Stimulated activated naive CD8-positive, alpha-beta T cell treated with anti-CD3 and anti-CD28 coated beads, Interleukin-15, amount 100 ng/mL, for 72 hours (primary cell): Measurements from ENCODE around the gene NXPH4.
A peak's percentile ranks its signal among the peaks of the same experiment; 100 is the strongest.

Experiments
- ATAC-seq: fragments of 150-1000 bp; cut with Tn5 transposase; 2 replicates; pipeline ENCODE4 v1.10.0; 2021; ENCODE audit warnings: mild to moderate bottlenecking, moderate library complexity
- DNase-seq, 2 donors: peaks; one replicate each; pipeline ENCODE4 v3.0.0; 2021 to 2022
- H3K27ac Mint-ChIP-seq, 2 donors: one replicate each; pipeline ENCODE4 v1.8.0; 2022; ENCODE audit warnings: mild to moderate bottlenecking in 2 of 2, mixed read lengths in 2 of 2, moderate library complexity in 2 of 2
- H3K27me3 Mint-ChIP-seq: one replicate; pipeline ENCODE4 v1.8.0; 2022; ENCODE audit warnings: mixed read lengths
- H3K4me1 Mint-ChIP-seq: one replicate; pipeline ENCODE4 v1.8.0; 2022; ENCODE audit warnings: mild to moderate bottlenecking, mixed read lengths
- H3K4me3 Mint-ChIP-seq, 2 donors: one replicate each; pipeline ENCODE4 v1.8.0; 2022; ENCODE audit warnings: mild to moderate bottlenecking in 2 of 2, mixed read lengths in 2 of 2, moderate library complexity in 1 of 2
- H3K9me3 Mint-ChIP-seq, 2 donors: one replicate each; pipeline ENCODE4 v1.8.0; 2022; ENCODE audit warnings: mixed read lengths in 2 of 2

The NXPH4 gene

DNA sequence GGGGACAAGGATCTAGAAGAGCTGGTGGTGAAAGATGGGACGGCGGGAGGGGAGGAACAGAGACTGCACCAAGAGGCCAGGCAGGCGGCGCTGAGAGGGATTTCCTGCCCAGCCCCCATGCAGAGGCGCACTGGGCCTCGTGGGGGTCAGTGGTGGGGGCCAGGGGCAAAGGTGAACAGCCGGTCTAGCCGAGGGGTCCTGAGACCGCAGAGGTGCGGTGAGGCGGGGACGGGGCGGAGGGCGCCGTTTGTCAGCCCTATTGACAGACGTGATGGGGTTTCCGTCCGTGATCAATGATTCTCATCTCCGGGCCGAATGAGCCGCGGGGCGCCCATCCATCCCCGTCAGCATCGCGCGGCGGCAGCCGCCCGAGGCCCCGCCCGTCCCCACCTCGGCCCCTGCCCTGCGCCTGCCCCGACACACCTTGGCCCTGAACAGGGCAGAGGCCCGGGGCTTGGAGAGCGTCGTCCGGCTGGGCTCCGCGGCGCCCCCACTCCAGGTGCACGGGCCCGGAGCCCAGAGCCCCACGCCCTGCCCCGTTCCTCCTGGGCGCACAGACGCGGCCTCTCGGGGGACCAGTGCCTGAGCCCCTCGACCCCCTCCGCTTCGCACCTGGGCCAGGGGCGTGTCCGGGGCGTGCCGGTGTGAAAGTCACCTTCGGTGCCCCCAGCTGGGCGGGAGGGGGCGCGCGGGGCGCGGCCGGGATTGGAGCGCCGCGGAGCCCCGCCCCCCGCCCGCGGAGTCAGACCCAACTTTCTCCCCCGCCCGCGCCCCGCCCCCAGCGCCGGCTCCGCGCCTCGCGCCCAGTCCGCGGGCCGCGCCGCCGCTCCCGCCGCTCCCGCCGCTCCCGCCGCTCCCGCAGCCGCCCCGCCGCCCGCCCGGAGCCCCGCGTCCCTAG lies at the start of gene NXPH4:
NXPH4 (plus strand) TSS at position 781 of the 898 bp plus-strand sequence. CDS start 176 bp downstream, outside the sequence.
- DNase-seq (peak; percentile 41 to 46), ATAC-seq (peak; percentile 41)
- Mint-ChIP-seq H3K4me1 (peaks cover 60% of the 10 kb centered on the region), H3K27ac (peak within 1 kb of the TSS in 1 of 2 donors; percentile 59), H3K4me3 (peak within 1 kb of the TSS; percentile 74 to 81), H3K9me3 (no peaks in the 10 kb centered on the region), H3K27me3 (peaks cover 77% of the 10 kb centered on the region)

DNA sequence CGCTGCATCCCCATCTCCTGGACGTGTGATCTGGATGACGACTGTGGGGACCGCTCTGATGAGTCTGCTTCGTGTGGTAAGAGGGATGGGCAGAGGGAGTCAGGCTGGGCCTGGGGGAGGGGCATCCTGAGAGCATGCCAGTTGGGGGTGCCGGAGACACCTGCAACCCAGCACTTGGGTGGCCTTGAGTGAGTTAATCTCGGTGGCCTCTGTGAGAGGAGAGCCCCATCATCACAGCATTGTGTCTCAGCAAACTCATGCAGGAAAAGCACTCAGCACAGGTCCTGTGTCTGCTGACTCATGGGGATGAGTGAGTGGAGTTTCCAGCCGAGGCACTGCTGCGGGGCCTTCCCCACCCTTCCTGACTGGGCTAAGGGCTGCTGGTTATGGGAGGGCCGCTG lies 49.6 kb upstream of the NXPH4 start:
- peak overlapping the region in 1 of 2 donors; percentile 85 for H3K27ac Mint-ChIP-seq
- DNase-seq (no peak), ATAC-seq (peak; percentile 75)
- no peaks in the 10 kb centered on the region for H3K27me3 Mint-ChIP-seq
- peaks cover 15% of the 10 kb centered on the region for H3K4me1 Mint-ChIP-seq
- H3K9me3 Mint-ChIP-seq = no peaks in the 10 kb centered on the region
- H3K4me3 Mint-ChIP-seq = no peak overlapping the region

DNA sequence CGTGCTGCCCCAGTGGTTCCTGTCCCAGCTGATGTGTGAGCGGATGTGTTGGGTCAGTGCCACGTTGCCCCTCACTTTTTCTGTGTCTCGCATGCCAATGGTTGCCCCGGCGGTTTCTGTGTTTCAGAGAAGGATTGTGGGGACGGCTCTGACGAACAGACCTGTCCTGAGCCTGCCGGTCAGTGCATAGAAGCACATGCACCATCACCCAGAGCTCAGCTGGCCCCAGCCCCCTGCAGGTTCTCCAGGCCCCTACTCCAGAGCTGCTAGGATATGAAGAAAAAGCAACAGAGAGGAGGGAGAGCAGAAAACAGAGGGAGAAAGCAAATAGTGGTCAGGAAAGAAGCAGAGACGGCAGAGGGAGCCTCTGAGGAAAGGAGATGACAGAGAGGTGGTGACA lies 48.5 kb upstream of the NXPH4 start:
- Mint-ChIP-seq H3K9me3 (no peaks in the 10 kb centered on the region), H3K27ac (no peak overlapping the region), H3K27me3 (no peaks in the 10 kb centered on the region), H3K4me3 (no peak overlapping the region), H3K4me1 (peaks cover 15% of the 10 kb centered on the region)
- DNase-seq = no peak
- ATAC-seq = no peak

DNA sequence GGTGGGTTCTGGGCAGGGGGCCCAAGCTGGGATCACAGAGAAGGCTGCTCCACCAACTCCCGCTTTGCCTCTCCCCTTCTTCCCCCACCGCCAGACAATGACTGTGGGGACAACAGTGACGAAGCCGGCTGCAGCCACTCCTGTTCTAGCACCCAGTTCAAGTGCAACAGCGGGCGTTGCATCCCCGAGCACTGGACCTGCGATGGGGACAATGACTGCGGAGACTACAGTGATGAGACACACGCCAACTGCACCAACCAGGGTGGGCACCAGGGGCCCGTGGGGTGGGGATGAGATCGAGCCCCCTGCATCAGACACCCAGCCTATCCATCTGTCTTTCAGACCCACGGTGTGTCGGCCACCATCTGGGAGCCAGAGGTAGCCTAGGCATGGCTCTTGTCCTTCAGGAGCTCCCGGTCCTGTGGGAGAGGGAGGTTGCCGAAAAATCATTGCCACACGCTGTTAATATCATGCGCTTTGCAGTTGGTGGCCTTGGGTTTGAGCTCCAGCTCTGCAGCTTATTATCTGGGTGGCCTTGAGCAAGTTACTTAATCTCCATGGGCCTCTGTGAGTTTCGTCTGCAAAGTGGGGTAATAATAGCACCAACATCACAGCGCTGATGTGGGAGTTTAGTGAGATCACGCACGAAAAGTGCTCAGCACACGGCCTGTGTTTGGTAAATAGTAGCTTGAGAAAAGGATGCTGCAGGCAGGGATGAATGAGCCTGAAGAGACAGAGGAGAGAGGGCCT lies 47.4 kb upstream of the NXPH4 start:
- Mint-ChIP-seq H3K4me3 (no peak overlapping the region), H3K27ac (no peak overlapping the region), H3K4me1 (peaks cover 15% of the 10 kb centered on the region), H3K27me3 (no peaks in the 10 kb centered on the region), H3K9me3 (no peaks in the 10 kb centered on the region)
- DNase-seq = no peak
- no peak for ATAC-seq

DNA sequence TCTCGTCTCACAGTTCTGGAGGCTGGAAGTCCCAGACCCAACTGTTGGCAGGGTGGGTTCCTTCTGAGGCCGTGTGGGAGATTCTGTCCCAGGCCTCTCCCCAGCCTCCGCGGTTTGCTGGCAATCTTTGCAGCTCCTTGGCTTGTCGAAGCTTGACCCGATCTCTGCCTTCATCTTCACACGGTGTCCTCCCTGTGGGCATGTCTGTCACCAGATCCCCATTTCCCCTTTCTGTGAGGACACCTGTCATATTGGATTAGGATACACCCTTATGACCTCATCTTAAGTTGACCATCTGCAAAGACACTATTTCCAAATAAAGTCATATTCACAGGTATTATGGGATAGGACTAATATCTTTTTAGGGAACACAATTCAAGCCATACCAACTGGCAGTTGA lies 46.6 kb upstream of the NXPH4 start:
- H3K9me3 Mint-ChIP-seq = no peaks in the 10 kb centered on the region
- DNase-seq (no peak), ATAC-seq (no peak)
- H3K4me3 Mint-ChIP-seq = no peak overlapping the region
- H3K27ac Mint-ChIP-seq = peak overlapping the region; percentile 45 to 54
- H3K27me3 Mint-ChIP-seq = no peaks in the 10 kb centered on the region
- H3K4me1 Mint-ChIP-seq = peaks cover 15% of the 10 kb centered on the region

DNA sequence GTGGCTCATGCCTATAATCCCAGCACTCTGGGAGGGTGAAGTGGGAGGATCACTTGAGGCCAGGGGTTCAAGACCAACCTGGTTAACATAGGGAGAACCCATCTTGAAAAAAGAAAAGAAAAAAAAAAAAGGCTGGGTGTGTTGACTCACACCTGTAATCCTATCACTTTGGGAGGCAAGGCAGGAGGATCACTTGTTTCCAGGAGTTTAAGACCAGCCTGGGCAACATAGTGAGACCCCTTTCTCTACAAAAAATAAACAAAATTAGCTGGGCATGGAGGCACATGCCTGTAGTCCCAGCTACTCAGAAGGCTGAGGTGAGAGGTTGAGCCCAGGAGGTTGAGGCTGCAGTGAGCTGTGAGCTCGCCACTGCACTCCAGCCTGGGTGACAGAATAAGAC lies 46.2 kb upstream of the NXPH4 start:
- ATAC-seq (no peak), DNase-seq (no peak)
- Mint-ChIP-seq H3K27me3 (no peaks in the 10 kb centered on the region), H3K9me3 (no peaks in the 10 kb centered on the region), H3K4me3 (no peak overlapping the region), H3K4me1 (peaks cover 15% of the 10 kb centered on the region), H3K27ac (peak overlapping the region in 1 of 2 donors; percentile 54)

DNA sequence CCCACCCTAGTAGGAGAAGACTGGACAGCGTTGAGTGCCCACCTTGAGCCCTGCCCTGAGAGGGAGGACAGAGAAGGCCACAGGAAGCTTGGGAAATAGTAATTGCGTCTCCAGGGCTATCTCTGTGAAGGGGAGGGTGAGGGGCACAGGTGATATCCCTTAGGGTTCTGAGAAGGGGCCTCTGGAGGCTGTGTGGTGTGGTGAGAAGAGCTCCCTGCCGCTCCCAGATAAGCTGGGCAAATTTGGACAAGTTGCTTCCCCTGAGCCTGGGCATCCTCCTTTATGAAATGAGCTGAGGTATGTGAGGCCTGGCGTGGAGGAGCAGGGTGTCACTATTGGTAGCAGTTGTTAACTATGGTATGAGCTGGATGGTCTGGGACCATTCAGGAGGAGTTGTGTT lies 45.7 kb upstream of the NXPH4 start:
- H3K4me3 Mint-ChIP-seq = no peak overlapping the region

DNA sequence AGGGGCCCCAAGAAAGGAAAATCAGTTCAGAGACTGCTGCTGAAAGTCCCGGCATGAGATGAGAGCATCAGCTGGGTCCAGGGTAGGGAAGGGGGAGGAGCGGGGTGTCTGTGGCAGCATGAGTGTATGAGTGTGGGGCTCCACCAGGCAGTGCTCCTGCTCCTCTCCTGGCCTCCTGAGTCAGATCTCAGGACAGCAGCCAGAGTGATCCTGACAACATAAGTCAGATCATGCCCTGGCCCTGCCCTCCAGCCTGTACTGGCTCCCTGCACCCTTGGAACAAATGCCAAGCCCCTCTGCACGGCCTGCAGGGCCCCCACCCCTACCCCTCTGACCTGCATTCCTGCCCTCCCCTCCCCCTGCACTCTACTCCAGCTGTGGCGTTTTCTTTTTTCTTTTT lies 44.9 kb upstream of the NXPH4 start:
- Mint-ChIP-seq H3K9me3 (no peaks in the 10 kb centered on the region), H3K27me3 (no peaks in the 10 kb centered on the region), H3K4me3 (no peak overlapping the region), H3K4me1 (peaks cover 10% of the 10 kb centered on the region), H3K27ac (no peak overlapping the region)
- DNase-seq (no peak), ATAC-seq (no peak)

More for the DNA sequence above, 45.7 kb upstream of the NXPH4 start:
- no peak for DNase-seq
- H3K27me3 Mint-ChIP-seq = no peaks in the 10 kb centered on the region
- no peaks in the 10 kb centered on the region for H3K9me3 Mint-ChIP-seq
- no peak for ATAC-seq
- H3K4me1 Mint-ChIP-seq = peaks cover 15% of the 10 kb centered on the region
- no peak overlapping the region for H3K27ac Mint-ChIP-seq

DNA sequence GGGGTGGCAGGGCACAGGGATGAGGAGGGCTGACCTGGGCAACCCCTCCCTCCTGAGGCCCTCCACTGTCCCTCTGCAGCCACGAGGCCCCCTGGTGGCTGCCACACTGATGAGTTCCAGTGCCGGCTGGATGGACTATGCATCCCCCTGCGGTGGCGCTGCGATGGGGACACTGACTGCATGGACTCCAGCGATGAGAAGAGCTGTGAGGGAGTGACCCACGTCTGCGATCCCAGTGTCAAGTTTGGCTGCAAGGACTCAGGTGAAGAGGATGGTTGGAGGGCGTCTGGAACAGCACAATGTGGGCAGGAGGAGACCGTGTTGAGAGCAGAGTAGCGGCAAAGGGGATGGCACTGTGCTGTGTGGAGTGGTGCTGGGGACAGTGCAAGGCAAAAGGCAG lies 43.5 kb upstream of the NXPH4 start:
- no peaks in the 10 kb centered on the region for H3K9me3 Mint-ChIP-seq
- DNase-seq (no peak), ATAC-seq (peak; percentile 59)
- no peaks in the 10 kb centered on the region for H3K27me3 Mint-ChIP-seq
- no peaks in the 10 kb centered on the region for H3K4me1 Mint-ChIP-seq
- H3K27ac Mint-ChIP-seq = no peak overlapping the region
- no peak overlapping the region for H3K4me3 Mint-ChIP-seq

DNA sequence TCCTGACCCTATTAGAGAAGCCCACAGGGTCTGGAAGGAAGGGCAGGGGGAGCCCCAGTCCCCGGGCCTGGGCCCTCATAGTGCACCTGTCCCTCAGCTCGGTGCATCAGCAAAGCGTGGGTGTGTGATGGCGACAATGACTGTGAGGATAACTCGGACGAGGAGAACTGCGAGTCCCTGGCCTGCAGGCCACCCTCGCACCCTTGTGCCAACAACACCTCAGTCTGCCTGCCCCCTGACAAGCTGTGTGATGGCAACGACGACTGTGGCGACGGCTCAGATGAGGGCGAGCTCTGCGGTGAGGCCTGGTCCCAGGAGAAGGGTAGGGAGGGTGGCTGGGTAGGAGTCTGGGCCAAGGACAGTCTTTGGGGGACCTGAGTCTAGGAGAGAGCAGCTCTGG lies 42.9 kb upstream of the NXPH4 start:
- DNase-seq (no peak), ATAC-seq (no peak)
- H3K9me3 Mint-ChIP-seq = no peaks in the 10 kb centered on the region
- no peaks in the 10 kb centered on the region for H3K4me1 Mint-ChIP-seq
- H3K27ac Mint-ChIP-seq = no peak overlapping the region
- no peaks in the 10 kb centered on the region for H3K27me3 Mint-ChIP-seq
- H3K4me3 Mint-ChIP-seq = no peak overlapping the region

DNA sequence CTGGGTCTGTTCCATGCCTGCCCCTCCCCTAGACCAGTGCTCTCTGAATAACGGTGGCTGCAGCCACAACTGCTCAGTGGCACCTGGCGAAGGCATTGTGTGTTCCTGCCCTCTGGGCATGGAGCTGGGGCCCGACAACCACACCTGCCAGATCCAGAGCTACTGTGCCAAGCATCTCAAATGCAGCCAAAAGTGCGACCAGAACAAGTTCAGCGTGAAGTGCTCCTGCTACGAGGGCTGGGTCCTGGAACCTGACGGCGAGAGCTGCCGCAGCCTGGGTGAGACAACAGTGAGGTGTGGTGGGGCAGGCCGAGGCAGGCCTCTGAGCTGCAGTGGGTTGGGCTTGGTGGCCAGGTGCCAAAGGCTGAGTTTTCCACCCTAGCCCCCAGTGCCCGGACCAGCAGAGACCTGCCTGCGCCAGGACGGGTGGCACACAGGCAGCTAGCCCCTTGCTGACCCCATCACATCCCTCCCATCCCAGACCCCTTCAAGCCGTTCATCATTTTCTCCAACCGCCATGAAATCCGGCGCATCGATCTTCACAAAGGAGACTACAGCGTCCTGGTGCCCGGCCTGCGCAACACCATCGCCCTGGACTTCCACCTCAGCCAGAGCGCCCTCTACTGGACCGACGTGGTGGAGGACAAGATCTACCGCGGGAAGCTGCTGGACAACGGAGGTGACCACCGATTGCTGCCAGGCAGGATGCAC lies 41.0 kb upstream of the NXPH4 start:
- H3K9me3 Mint-ChIP-seq = no peaks in the 10 kb centered on the region
- H3K4me3 Mint-ChIP-seq = no peak overlapping the region
- no peaks in the 10 kb centered on the region for H3K27me3 Mint-ChIP-seq
- DNase-seq (peak; percentile 36 to 41), ATAC-seq (no peak)
- H3K27ac Mint-ChIP-seq = no peak overlapping the region
- H3K4me1 Mint-ChIP-seq = no peaks in the 10 kb centered on the region

DNA sequence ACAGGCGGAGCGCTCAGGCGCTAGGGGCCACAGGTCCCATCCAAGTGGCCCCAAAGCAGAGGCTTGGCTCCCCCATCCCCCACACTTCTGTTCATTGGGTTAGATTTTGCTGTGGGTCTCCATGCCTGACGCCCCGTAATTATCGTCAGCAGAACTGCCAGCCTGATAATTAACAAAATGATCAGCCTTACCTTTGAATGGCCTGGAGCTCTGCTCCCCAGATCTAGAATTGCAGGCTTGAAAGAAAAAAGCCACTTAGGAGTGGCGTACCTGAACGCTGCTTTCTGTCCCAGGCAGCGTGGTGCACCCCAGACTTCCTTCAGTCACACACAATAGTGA lies 40.5 kb upstream of the NXPH4 start:
- H3K9me3 Mint-ChIP-seq = no peaks in the 10 kb centered on the region
- ATAC-seq (no peak), DNase-seq (no peak)
- no peaks in the 10 kb centered on the region for H3K27me3 Mint-ChIP-seq
- H3K27ac Mint-ChIP-seq = no peak overlapping the region
- no peaks in the 10 kb centered on the region for H3K4me1 Mint-ChIP-seq
- no peak overlapping the region for H3K4me3 Mint-ChIP-seq

DNA sequence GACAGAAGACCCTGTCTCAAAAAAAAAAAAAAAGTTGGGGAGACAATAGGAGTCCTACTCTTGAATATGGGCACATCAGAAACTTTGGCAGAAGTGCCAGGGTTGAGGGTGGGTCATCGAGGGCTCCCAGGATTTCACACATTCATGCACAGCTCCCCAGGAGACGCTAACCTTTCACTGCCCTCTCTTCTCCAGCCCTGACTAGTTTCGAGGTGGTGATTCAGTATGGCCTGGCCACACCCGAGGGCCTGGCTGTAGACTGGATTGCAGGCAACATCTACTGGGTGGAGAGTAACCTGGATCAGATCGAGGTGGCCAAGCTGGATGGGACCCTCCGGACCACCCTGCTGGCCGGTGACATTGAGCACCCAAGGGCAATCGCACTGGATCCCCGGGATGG lies 39.7 kb upstream of the NXPH4 start:
- Mint-ChIP-seq H3K9me3 (no peaks in the 10 kb centered on the region), H3K4me1 (no peaks in the 10 kb centered on the region), H3K4me3 (no peak overlapping the region), H3K27ac (no peak overlapping the region), H3K27me3 (no peaks in the 10 kb centered on the region)
- DNase-seq = no peak
- no peak for ATAC-seq

DNA sequence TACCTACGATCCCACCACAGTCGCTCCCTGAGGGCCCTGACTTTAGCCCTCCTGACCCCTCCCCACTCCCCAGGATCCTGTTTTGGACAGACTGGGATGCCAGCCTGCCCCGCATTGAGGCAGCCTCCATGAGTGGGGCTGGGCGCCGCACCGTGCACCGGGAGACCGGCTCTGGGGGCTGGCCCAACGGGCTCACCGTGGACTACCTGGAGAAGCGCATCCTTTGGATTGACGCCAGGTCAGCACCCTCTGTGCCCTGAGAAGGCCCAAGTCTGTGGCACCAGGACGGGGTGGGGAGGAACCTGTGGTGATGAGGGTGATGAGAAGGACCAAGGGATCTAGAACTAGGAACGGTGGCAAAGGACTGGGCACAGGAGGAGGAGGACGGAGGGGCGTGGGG lies 39.2 kb upstream of the NXPH4 start:
- no peak for DNase-seq
- Mint-ChIP-seq H3K4me3 (no peak overlapping the region), H3K9me3 (no peaks in the 10 kb centered on the region), H3K27me3 (no peaks in the 10 kb centered on the region), H3K4me1 (no peaks in the 10 kb centered on the region), H3K27ac (no peak overlapping the region)
- ATAC-seq = no peak

DNA sequence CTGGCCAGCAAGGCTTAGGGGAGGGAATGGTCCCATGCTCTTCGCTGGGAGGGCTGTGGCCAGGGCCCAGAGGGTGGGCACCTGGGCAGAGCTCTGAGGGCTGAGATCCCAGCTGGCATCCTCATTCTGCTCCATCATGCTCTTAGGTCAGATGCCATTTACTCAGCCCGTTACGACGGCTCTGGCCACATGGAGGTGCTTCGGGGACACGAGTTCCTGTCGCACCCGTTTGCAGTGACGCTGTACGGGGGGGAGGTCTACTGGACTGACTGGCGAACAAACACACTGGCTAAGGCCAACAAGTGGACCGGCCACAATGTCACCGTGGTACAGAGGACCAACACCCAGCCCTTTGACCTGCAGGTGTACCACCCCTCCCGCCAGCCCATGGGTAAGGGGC lies 38.4 kb upstream of the NXPH4 start:
- H3K27ac Mint-ChIP-seq = peak overlapping the region in 1 of 2 donors; percentile 51
- ATAC-seq (no peak), DNase-seq (no peak)
- no peak overlapping the region for H3K4me3 Mint-ChIP-seq
- H3K9me3 Mint-ChIP-seq = no peaks in the 10 kb centered on the region
- H3K27me3 Mint-ChIP-seq = no peaks in the 10 kb centered on the region
- peaks cover 6% of the 10 kb centered on the region for H3K4me1 Mint-ChIP-seq
